ENCODE data around the gene FBXO10. TPM values are rescaled to one million over a fixed set of nuclear protein-coding genes. Genes with fewer than 3 reads are reported as not detected.

The FBXO10 gene
- total RNA-seq, 1 donor from 2014 or later: 2.9 TPM

- DNase-seq (ENCODE audit: low read depth): no peak
- no peak for TF ChIP-seq CTCF (conservative IDR thresholded peaks at IDR 0.05; ENCODE audit: low read depth, low read length)
Observed at GRCh38 chr9:37542895-37543294, 33.3 kb downstream of the FBXO10 start.

GRCh38 chr9:37542488-37542887 is 33.7 kb downstream of the FBXO10 start:
- DNase-seq (ENCODE audit: low read depth): no peak
- no peak for TF ChIP-seq CTCF (conservative IDR thresholded peaks at IDR 0.05; ENCODE audit: low read depth, low read length)
- H3K4me3 ChIP-seq (ENCODE audit: low read depth, low read length): no peak overlapping the region

More at GRCh38 chr9:37542895-37543294, 33.3 kb downstream of the FBXO10 start:
- no peak overlapping the region for H3K4me3 ChIP-seq (ENCODE audit: low read depth, low read length)

- no peak for TF ChIP-seq CTCF (conservative IDR thresholded peaks at IDR 0.05; ENCODE audit: low read depth, low read length)
- DNase-seq (ENCODE audit: low read depth): no peak
- no peak overlapping the region for H3K4me3 ChIP-seq (ENCODE audit: low read depth, low read length)
Observed at GRCh38 chr9:37541465-37541864, 34.7 kb downstream of the FBXO10 start.

- no peak overlapping the region for H3K4me3 ChIP-seq (ENCODE audit: low read depth, low read length)
- DNase-seq (ENCODE audit: low read depth): no peak
- TF ChIP-seq CTCF (conservative IDR thresholded peaks at IDR 0.05; ENCODE audit: low read depth, low read length): no peak
Observed at GRCh38 chr9:37540634-37541033, 35.5 kb downstream of the FBXO10 start.

GRCh38 chr9:37539634-37540033 is 36.5 kb downstream of the FBXO10 start:
- H3K4me3 ChIP-seq (ENCODE audit: low read depth, low read length): no peak overlapping the region
- no peak for TF ChIP-seq CTCF (conservative IDR thresholded peaks at IDR 0.05; ENCODE audit: low read depth, low read length)
- no peak for DNase-seq (ENCODE audit: low read depth)

GRCh38 chr9:37538099-37538498 is 38.1 kb downstream of the FBXO10 start:
- TF ChIP-seq CTCF (conservative IDR thresholded peaks at IDR 0.05; ENCODE audit: low read depth, low read length): no peak
- no peak overlapping the region for H3K4me3 ChIP-seq (ENCODE audit: low read depth, low read length)
- DNase-seq (ENCODE audit: low read depth): no peak

GRCh38 chr9:37534901-37535300 is 41.3 kb downstream of the FBXO10 start:
- no peak for DNase-seq (ENCODE audit: low read depth)

More at GRCh38 chr9:37534901-37535300, 41.3 kb downstream of the FBXO10 start:
- no peak for TF ChIP-seq CTCF (conservative IDR thresholded peaks at IDR 0.05; ENCODE audit: low read depth, low read length)
- no peak overlapping the region for H3K4me3 ChIP-seq (ENCODE audit: low read depth, low read length)
